K562 (cell line): Measurements from ENCODE around the gene DAGLA. TPM values are rescaled to one million over a fixed set of nuclear protein-coding genes. Genes with fewer than 3 reads are reported as not detected.

ENCODE experiments used
- ATAC-seq: fragments of 200-7000 bp; cut with Tn5 transposase; 3 replicates; pipeline ENCODE4 v1.9.1; 2020; ENCODE audit warnings: moderate library complexity
- BruUV-seq: library from RNA; stranded (reverse); fragments of 400-500 nt; replicated peaks from 2 replicates; lab custom pipeline; 2021; lab: Mats Ljungman, UMichigan
- CTCF ChIA-PET: fragments of 300-600 bp; formaldehyde crosslinking; extraction: SDS; loops from one replicate; lab custom pipeline; 2021; ENCODE audit warnings: low intra/inter-chr PET ratio; lab: Yijun Ruan, JAX
- POLR2A ChIA-PET: fragments of 300-600, 350-650 bp; sonication (Branson Sonifier 250); formaldehyde crosslinking; extraction: SDS; loops from one replicate; lab custom pipeline; 2021; ENCODE audit warnings: antibody characterized with exemption, inconsistent platforms; lab: Yijun Ruan, JAX
- DNase-seq, 4 experiments: peaks; one replicate each; pipeline versions ENCODE4 v3.0.0 to v3.0.0-alpha.2; 2011 to 2018; ENCODE audit warnings: low spot score in 3 of 4, mixed read lengths in 3 of 4; ENCODE audit errors: extremely low read depth in 1 of 4
- FAIRE-seq: peaks from 2 replicates; lab custom pipeline; 2011; peaks lifted over from hg19 to GRCh38; lab: Jason Lieb, UNC
- H2AFZ ChIP-seq: 2 replicates; pipeline ENCODE4 v1.6.0; 2011; ENCODE audit warnings: low read depth, low read length, control low read depth, inconsistent platforms
- H3K27ac ChIP-seq: fragments of 200-600 bp; 3 replicates; pipeline ENCODE4 v1.8.0; 2011; ENCODE audit warnings: low read depth, mild to moderate bottlenecking, control low read depth, inconsistent platforms, low read length, moderate library complexity, mixed read lengths; ENCODE audit errors: extremely low read depth
- H3K27me3 ChIP-seq, 2 experiments: fragments of 300-600 bp in 1 of 2; 2 replicates in 1 of 2; 3 replicates in 1 of 2; pipeline versions ENCODE4 v1.6.0 to v1.8.0; 2011; ENCODE audit warnings: inconsistent platforms in 2 of 2, low read length in 2 of 2, mild to moderate bottlenecking in 1 of 2, mixed read lengths in 1 of 2, moderate library complexity in 1 of 2; ENCODE audit not compliant: control insufficient read depth in 2 of 2, insufficient read depth in 2 of 2
- H3K36me3 ChIP-seq: fragments of 300-600 bp; 3 replicates; pipeline ENCODE4 v1.8.0; 2011; ENCODE audit warnings: mild to moderate bottlenecking, low read length, inconsistent platforms; ENCODE audit not compliant: control insufficient read depth, insufficient read depth
- H3K4me1 ChIP-seq, 2 experiments: fragments of 200-600 bp in 1 of 2; replicated peaks in 1 of 2; 2 replicates in 1 of 2; 3 replicates in 1 of 2; pipeline versions ENCODE4 v1.5.1 to v1.8.0; 2011; ENCODE audit warnings: inconsistent platforms in 2 of 2, low read length in 2 of 2, mild to moderate bottlenecking in 1 of 2, mixed read lengths in 1 of 2, moderate library complexity in 1 of 2; ENCODE audit not compliant: control insufficient read depth in 2 of 2, insufficient read depth in 2 of 2
- H3K4me2 ChIP-seq: 2 replicates; pipeline ENCODE4 v1.6.1; 2011; ENCODE audit warnings: low read length, control low read depth, inconsistent platforms, mixed read lengths; ENCODE audit not compliant: insufficient read depth
- H3K4me3 ChIP-seq: fragments of 200-600 bp; sonication (generic), shearing (Covaris generic); 2 replicates; pipeline ENCODE4 v1.5.1; 2016; ENCODE audit warnings: control low read depth, inconsistent platforms
- H3K79me2 ChIP-seq: fragments of 200-600 bp; 3 replicates; pipeline ENCODE4 v1.8.0; 2011; ENCODE audit warnings: low read length, inconsistent platforms; ENCODE audit not compliant: control insufficient read depth, insufficient read depth
- H3K9ac ChIP-seq, 2 experiments: 2 replicates each; pipeline versions ENCODE4 v1.6.0 to v1.6.1; 2011; ENCODE audit warnings: low read depth in 2 of 2, low read length in 2 of 2, control low read depth in 1 of 2, inconsistent platforms in 1 of 2, mild to moderate bottlenecking in 1 of 2, mixed read lengths in 1 of 2; ENCODE audit not compliant: insufficient read depth in 1 of 2
- H3K9me1 ChIP-seq: one replicate; pipeline ENCODE4 v1.6.0; 2011; ENCODE audit warnings: inconsistent platforms, mild to moderate bottlenecking, low read length, moderate library complexity; ENCODE audit not compliant: control insufficient read depth, insufficient read depth
- H3K9me3 ChIP-seq: replicated peaks from 2 replicates; pipeline ENCODE4 v1.5.1; 2011; ENCODE audit warnings: low read depth, low read length, inconsistent platforms; ENCODE audit not compliant: control insufficient read depth, insufficient read depth
- H4K20me1 ChIP-seq: replicated peaks from 2 replicates; pipeline ENCODE4 v1.6.1; 2011; ENCODE audit warnings: low read length, inconsistent platforms, mixed read lengths; ENCODE audit not compliant: control insufficient read depth, insufficient read depth
- ASH1L ChIP-seq: fragments of 450-650 bp; IDR thresholded peaks from 2 replicates; pipeline ENCODE4 v1.6.1; 2018; ENCODE audit warnings: borderline replicate concordance, mild to moderate bottlenecking, low read depth; ENCODE audit not compliant: partially characterized antibody
- CTCF ChIP-seq, 3 experiments: IDR thresholded peaks in 2 of 3; conservative IDR thresholded peaks in 1 of 3; 2 replicates each; pipeline ENCODE4 v1.5.1; 2011 to 2012; ENCODE audit warnings: low read length in 3 of 3, mild to moderate bottlenecking in 3 of 3, control low read depth in 2 of 3, improper control_type of control experiment in 1 of 3, inconsistent platforms in 1 of 3, low read depth in 1 of 3, mixed read lengths in 1 of 3, moderate library complexity in 1 of 3; ENCODE audit not compliant: insufficient read depth in 2 of 3
- E2F4 ChIP-seq: sonication (generic); formaldehyde crosslinking; IDR thresholded peaks from 2 replicates; pipeline ENCODE4 v1.8.0; 2022; ENCODE audit warnings: mild to moderate bottlenecking, low read depth, missing genetic modification reagents
- ETS1 ChIP-seq: conservative IDR thresholded peaks from 2 replicates; pipeline ENCODE4 v1.6.1; 2011; ENCODE audit warnings: low read depth, mild to moderate bottlenecking, low read length; ENCODE audit not compliant: control insufficient read depth
- HNRNPK ChIP-seq: fragments of 200-400 bp; formaldehyde crosslinking; IDR thresholded peaks from one replicate; pipeline ENCODE4 v1.6.1; 2018; ENCODE audit warnings: mild to moderate bottlenecking, low read depth, low read length; ENCODE audit not compliant: poor library complexity, severe bottlenecking
- MITF ChIP-seq: IDR thresholded peaks from 2 replicates; pipeline ENCODE4 v1.6.1; 2014; ENCODE audit warnings: antibody characterized with exemption
- TAF1 ChIP-seq: IDR thresholded peaks from 2 replicates; pipeline ENCODE4 v1.6.1; 2011; ENCODE audit warnings: mild to moderate bottlenecking, low read length, moderate library complexity; ENCODE audit not compliant: insufficient read depth, control insufficient read depth, severe bottlenecking; ENCODE audit errors: extremely low read depth
- ZC3H11A ChIP-seq: IDR thresholded peaks from 2 replicates; pipeline ENCODE4 v1.6.1; 2012; ENCODE audit warnings: low read depth, low read length, improper control_type of control experiment
- ZNF274 ChIP-seq: IDR thresholded peaks from 2 replicates; pipeline ENCODE4 v1.6.1; 2011; ENCODE audit warnings: low read depth, mild to moderate bottlenecking, low read length, moderate library complexity, borderline replicate concordance
- ZNF609 ChIP-seq: sonication (generic); formaldehyde crosslinking; IDR thresholded peaks from 2 replicates; pipeline ENCODE4 v1.8.1; 2023; ENCODE audit warnings: missing genetic modification reagents, mild to moderate bottlenecking, borderline replicate concordance
- WGBS: fragments of 100-300 bp; shearing (Covaris generic); methylation state at CpG from one replicate; pipeline ENCODE4 v1.1.6; 2016; ENCODE audit warnings: low coverage, mixed read lengths; ENCODE audit not compliant: insufficient coverage; ENCODE audit errors: missing lambda C conversion rate; 5-methylcytosine and 5-hydroxymethylcytosine counted together
- in situ Hi-C: fragments of 300-500 bp; cut with MboI; formaldehyde crosslinking; loops from 4 replicates; pipeline ENCODE4 v1.15.0; 2018; ENCODE audit warnings: inconsistent platforms, mixed read lengths
- intact Hi-C: fragments of 100-400 bp; cut with micrococcal nuclease; formaldehyde crosslinking; loops from 2 replicates; pipeline ENCODE4 v1.14.2; 2022
- polyA plus RNA-seq, 8 experiments: library from polyadenylated mRNA; depleted of rRNA in 4 of 8; stranded (reverse) in 5 of 8; unstranded in 3 of 8; fragments of >200 nt; fragmentation: Nextera tagmentation in 2 of 8; fragmentation: Illumina TruSeq in 1 of 8; extraction: Ambion mirVana in 2 of 8; extraction: Trizol in 1 of 8; gene quantifications; 2 replicates each; pipeline versions ENCODE4 v1.2.1 to v1.2.3, GENCODE V29; 2011 to 2014; ENCODE audit warnings: inconsistent platforms in 1 of 8, missing spikeins in 1 of 8
- total RNA-seq, 7 experiments: library from RNA; depleted of rRNA in 6 of 7; stranded (reverse); fragments of >200 nt in 6 of 7; fragmentation: Illumina TruSeq in 2 of 7; extraction: Trizol in 2 of 7; gene quantifications; 2 replicates each; pipeline versions ENCODE4 v1.2.1 to v1.2.3, GENCODE V29; 2011 to 2021; ENCODE audit warnings: low replicate concordance in 1 of 7

Gene DAGLA
- total and polyA plus RNA-seq, 9 of the 15 experiments (the other 6 are each of a cell fraction or from before 2014, with no cell fraction given): 0.03 to 0.16 (median 0.04) TPM; not detected in 4

GRCh38 chr11:61773809-61774208 is 93.6 kb downstream of the DAGLA start:
- H3K36me3 ChIP-seq: peaks cover 15% of the 10 kb centered on the region; the same call in 1 of the 3 replicates
- no TSS peak for BruUV-seq
- H3K27me3 ChIP-seq: no peaks in the 10 kb centered on the region
- H4K20me1 ChIP-seq: no peaks in the 10 kb centered on the region
- WGBS: 87% methylated on average over 9 of the region's 18 CpGs
- H3K9ac ChIP-seq: peak overlapping the region in 1 of 2 experiments; percentile 67; a peak in 2 of 4 replicates
- H3K4me2 ChIP-seq: no peak overlapping the region
- intact Hi-C loops: no loop called here
- H3K9me3 ChIP-seq: no peaks in the 10 kb centered on the region
- H3K4me3 ChIP-seq: no peak overlapping the region
- FAIRE-seq: no peak
- peaks cover 0 to 70% of the 10 kb centered on the region in 2 experiments; a peak in 2 of 5 replicates for H3K4me1 ChIP-seq
- no peak overlapping the region for H3K27ac ChIP-seq
- H3K79me2 ChIP-seq: no peaks in the 10 kb centered on the region
- CTCF ChIA-PET: no interaction called here
- POLR2A ChIA-PET: interaction anchor here (0.5 to 1.0 kb wide), 2 partner anchors 28 to 217 kb away, joined by 3 to 4 read pairs; no protein-coding TSS in a partner anchor
- in situ Hi-C loops: no loop called here
- no peaks in the 10 kb centered on the region for H3K9me1 ChIP-seq
- ATAC-seq: no peak
- H2AFZ ChIP-seq: no peak overlapping the region
- DNase-seq: no peak
- TF ChIP-seq MITF (no peak), ZNF609 (CRISPR knock-in tag) (no peak), HNRNPK (no peak), ZC3H11A (no peak), ASH1L (no peak), CTCF (IDR thresholded peaks at IDR 0.05 in 2 of 3, conservative IDR thresholded peaks at IDR 0.05 in 1 of 3; ENCODE audit: insufficient read depth in 2 of 3, low read depth in 1 of 3, low read length in 3 of 3) (no peak), ETS1 (no peak), TAF1 (no peak), E2F4 (CRISPR knock-in tag) (no peak), ZNF274 (no peak)
